GM18909 (cell line): Measurements from ENCODE around the gene GVQW3.
"Not testable (repeated sequence)": the region's sequence is repeated elsewhere in the genome, so short reads cannot be mapped to it uniquely, and the experiment has no call there.

Source experiments
- ATAC-seq: cut with Tn5 transposase; IDR thresholded peaks from one replicate; pipeline ENCODE4 v1.9.1; 2021; ENCODE audit warnings: mild to moderate bottlenecking; ENCODE audit not compliant: unreplicated experiment, poor library complexity

The GVQW3 gene

GRCh38 chr11:76382209-76382608 is 1.1 kb downstream of the GVQW3 start:
- ATAC-seq: no peak

GRCh38 chr11:76385903-76386302 is 4.8 kb downstream of the GVQW3 start:
- no peak for ATAC-seq

GRCh38 chr11:76388408-76388807 is 7.3 kb downstream of the GVQW3 start:
- ATAC-seq: no peak

- ATAC-seq: no peak
These were observed 9.9 kb downstream of the GVQW3 start for GRCh38 chr11:76391021-76391420.

- ATAC-seq: no peak
These were observed 10.8 kb downstream of the GVQW3 start for GRCh38 chr11:76391811-76392475.

- ATAC-seq: no peak
These were observed 11.7 kb downstream of the GVQW3 start for GRCh38 chr11:76392870-76393269.

GRCh38 chr11:76394411-76394810 is 13.3 kb downstream of the GVQW3 start:
- ATAC-seq: no peak

- ATAC-seq: no peak
These were observed 14.2 kb downstream of the GVQW3 start for GRCh38 chr11:76395296-76395695.

- ATAC-seq: peak; percentile 64
These were observed 16.3 kb downstream of the GVQW3 start for GRCh38 chr11:76397383-76397782.

- no peak for ATAC-seq
These were observed 19.8 kb downstream of the GVQW3 start for GRCh38 chr11:76400967-76401366.

GRCh38 chr11:76401484-76401883 is 20.4 kb downstream of the GVQW3 start:
- ATAC-seq: not testable (repeated sequence)

GRCh38 chr11:76406359-76406758 is 25.2 kb downstream of the GVQW3 start:
- no peak for ATAC-seq

GRCh38 chr11:76408171-76408965 is 27.2 kb downstream of the GVQW3 start:
- no peak for ATAC-seq

- no peak for ATAC-seq
These were observed 29.8 kb downstream of the GVQW3 start for GRCh38 chr11:76410851-76411357.

GRCh38 chr11:76415073-76415472 is 34.0 kb downstream of the GVQW3 start:
- no peak for ATAC-seq

GRCh38 chr11:76419896-76420295 is 38.8 kb downstream of the GVQW3 start:
- ATAC-seq: no peak

GRCh38 chr11:76424379-76424778 is 43.3 kb downstream of the GVQW3 start:
- ATAC-seq: peak; percentile 62

GRCh38 chr11:76424891-76425290 is 43.8 kb downstream of the GVQW3 start:
- ATAC-seq: no peak

GRCh38 chr11:76426660-76427059 is 45.5 kb downstream of the GVQW3 start:
- no peak for ATAC-seq

GRCh38 chr11:76436020-76436419 is 54.9 kb downstream of the GVQW3 start:
- ATAC-seq: no peak

- no peak for ATAC-seq
These were observed 62.3 kb downstream of the GVQW3 start for GRCh38 chr11:76443268-76443980.
